Measurements from ENCODE around the gene UMPS.
"Not testable (repeated sequence)": the region's sequence is repeated elsewhere in the genome, so short reads cannot be mapped to it uniquely, and the experiment has no call there.

The UMPS gene

GRCh38 chr3:124730129-124730940 lies at the start of gene UMPS:
Gene UMPS (plus strand): TSS chr3:124730452. CDS start chr3:124730472, 20 bp downstream.
- peak; percentile 92 for DNase-seq

- no peak for DNase-seq
Observed at GRCh38 chr3:124680521-124680920, 49.7 kb upstream of the UMPS start.

GRCh38 chr3:124682263-124682662 lies 48.0 kb upstream of the UMPS start:
- no peak for DNase-seq

GRCh38 chr3:124684459-124684858 lies 45.8 kb upstream of the UMPS start:
- no peak for DNase-seq

GRCh38 chr3:124685067-124685466 lies 45.2 kb upstream of the UMPS start:
- DNase-seq: no peak

- DNase-seq: no peak
Observed at GRCh38 chr3:124685481-124685880, 44.8 kb upstream of the UMPS start.

GRCh38 chr3:124686028-124686670 lies 44.1 kb upstream of the UMPS start:
- DNase-seq: no peak

GRCh38 chr3:124688581-124689454 lies 41.4 kb upstream of the UMPS start:
- peak; percentile 64 for DNase-seq

GRCh38 chr3:124691599-124691998 lies 38.7 kb upstream of the UMPS start:
- no peak for DNase-seq

GRCh38 chr3:124694486-124694885 lies 35.8 kb upstream of the UMPS start:
- DNase-seq: no peak

- no peak for DNase-seq
Observed at GRCh38 chr3:124695369-124695768, 34.9 kb upstream of the UMPS start.

- no peak for DNase-seq
Observed at GRCh38 chr3:124696006-124696405, 34.2 kb upstream of the UMPS start.

GRCh38 chr3:124697302-124697701 lies 33.0 kb upstream of the UMPS start:
- no peak for DNase-seq

- DNase-seq: no peak
Observed at GRCh38 chr3:124698030-124698770, 32.1 kb upstream of the UMPS start.

- DNase-seq: no peak
Observed at GRCh38 chr3:124699051-124699450, 31.2 kb upstream of the UMPS start.

- no peak for DNase-seq
Observed at GRCh38 chr3:124699686-124700396, 30.4 kb upstream of the UMPS start.

- no peak for DNase-seq
Observed at GRCh38 chr3:124700880-124701684, 29.2 kb upstream of the UMPS start.

- no peak for DNase-seq
Observed at GRCh38 chr3:124701687-124702086, 28.6 kb upstream of the UMPS start.

GRCh38 chr3:124702950-124703349 lies 27.3 kb upstream of the UMPS start:
- no peak for DNase-seq

GRCh38 chr3:124705552-124705951 lies 24.7 kb upstream of the UMPS start:
- DNase-seq: no peak

GRCh38 chr3:124707223-124707622 lies 23.0 kb upstream of the UMPS start:
- DNase-seq: not testable (repeated sequence)

Data from activated T-cell treated with anti-CD3 and anti-CD28 coated beads, Interleukin-2, amount 50 U/mL, for 1 hour (primary cell).